ENCODE results near the gene SSR2. TPM values are rescaled to one million over a fixed set of nuclear protein-coding genes. Genes with fewer than 3 reads are reported as not detected.

The SSR2 gene
- total RNA-seq, 2 donors from 2014 or later: 204 to 208 TPM

DNA sequence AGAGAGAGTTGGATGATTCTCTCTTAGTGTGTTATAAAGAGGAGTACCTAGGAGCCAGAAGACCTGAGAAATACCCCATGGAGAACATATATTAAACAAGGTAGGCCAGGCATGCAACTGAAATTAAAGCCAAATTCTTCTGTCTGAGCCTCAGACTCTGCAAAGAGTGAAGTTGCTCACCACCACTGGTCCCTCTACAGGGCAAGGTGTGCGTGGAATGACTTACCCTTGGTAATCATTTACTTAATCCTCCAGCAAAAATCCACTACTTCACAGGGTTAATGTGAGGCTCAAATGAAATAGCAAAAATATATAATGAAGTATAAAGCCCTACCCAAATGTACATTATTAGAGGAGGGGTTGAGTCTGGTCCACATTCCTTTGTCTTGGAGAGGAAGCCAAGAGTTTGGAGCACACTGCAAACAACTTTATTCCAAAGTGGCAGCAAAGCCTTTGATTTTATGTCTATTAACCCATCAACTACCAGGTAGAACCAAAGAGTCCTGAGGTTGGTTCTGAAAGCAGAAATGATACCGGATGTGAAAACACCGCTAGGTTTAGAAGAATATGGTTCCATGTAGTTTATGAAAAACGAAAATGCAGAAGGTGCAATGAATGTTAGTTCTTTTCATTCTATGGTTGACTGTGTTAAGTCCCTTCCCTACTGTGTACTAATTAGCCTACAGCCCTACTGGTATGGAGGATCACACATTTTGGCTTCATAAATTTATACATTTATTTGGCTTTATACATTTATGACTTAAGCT lies 8.5 kb downstream of the SSR2 start:
- peaks cover 23% of the 10 kb centered on the region for H3K36me3 ChIP-seq
- no peak overlapping the region for H3K9ac ChIP-seq (ENCODE audit: low read depth in 2 of 2, low read length in 2 of 2)
- no peak overlapping the region for H3K4me3 ChIP-seq
- H3K4me1 ChIP-seq: no peaks in the 10 kb centered on the region
- no peaks in the 10 kb centered on the region for H3K9me3 ChIP-seq
- TF ChIP-seq, protein P1, sequence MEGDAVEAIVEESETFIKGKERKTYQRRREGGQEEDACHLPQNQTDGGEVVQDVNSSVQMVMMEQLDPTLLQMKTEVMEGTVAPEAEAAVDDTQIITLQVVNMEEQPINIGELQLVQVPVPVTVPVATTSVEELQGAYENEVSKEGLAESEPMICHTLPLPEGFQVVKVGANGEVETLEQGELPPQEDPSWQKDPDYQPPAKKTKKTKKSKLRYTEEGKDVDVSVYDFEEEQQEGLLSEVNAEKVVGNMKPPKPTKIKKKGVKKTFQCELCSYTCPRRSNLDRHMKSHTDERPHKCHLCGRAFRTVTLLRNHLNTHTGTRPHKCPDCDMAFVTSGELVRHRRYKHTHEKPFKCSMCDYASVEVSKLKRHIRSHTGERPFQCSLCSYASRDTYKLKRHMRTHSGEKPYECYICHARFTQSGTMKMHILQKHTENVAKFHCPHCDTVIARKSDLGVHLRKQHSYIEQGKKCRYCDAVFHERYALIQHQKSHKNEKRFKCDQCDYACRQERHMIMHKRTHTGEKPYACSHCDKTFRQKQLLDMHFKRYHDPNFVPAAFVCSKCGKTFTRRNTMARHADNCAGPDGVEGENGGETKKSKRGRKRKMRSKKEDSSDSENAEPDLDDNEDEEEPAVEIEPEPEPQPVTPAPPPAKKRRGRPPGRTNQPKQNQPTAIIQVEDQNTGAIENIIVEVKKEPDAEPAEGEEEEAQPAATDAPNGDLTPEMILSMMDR (IDR thresholded peaks at IDR 0.05): no peak
- intact Hi-C loops (cut with DNase I): no loop called here
- DNase-seq: no peak
- H3K27me3 ChIP-seq: no peaks in the 10 kb centered on the region
- no peak overlapping the region for H3K27ac ChIP-seq

DNA sequence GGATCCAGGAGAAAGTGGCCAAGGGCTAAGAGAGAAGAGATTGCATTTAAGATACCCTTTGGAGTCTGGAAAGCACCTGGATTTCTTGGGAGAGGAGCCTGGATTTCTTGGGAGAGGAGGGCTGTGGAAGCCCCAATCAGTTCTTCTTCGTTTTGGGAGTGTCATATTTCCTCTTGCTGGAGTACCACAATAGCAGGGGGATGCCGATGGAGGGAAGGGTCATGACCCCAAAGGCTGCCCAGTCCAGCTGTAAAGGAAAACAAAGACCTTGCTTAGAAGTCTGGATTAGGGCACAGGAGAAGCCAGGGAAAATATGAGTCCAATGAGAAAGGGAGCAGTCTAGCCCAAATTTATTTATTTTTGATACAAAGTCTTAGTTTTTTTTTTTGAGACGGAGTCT lies 11.3 kb downstream of the SSR2 start:
- intact Hi-C loops (cut with DNase I): no loop called here
- H3K9ac ChIP-seq (ENCODE audit: low read depth in 2 of 2, low read length in 2 of 2): no peak overlapping the region
- no peak overlapping the region for H3K27ac ChIP-seq
- no peaks in the 10 kb centered on the region for H3K9me3 ChIP-seq
- H3K27me3 ChIP-seq: no peaks in the 10 kb centered on the region
- no peak for DNase-seq
- H3K36me3 ChIP-seq: peaks cover 15% of the 10 kb centered on the region
- H3K4me3 ChIP-seq: no peak overlapping the region
- TF ChIP-seq, protein P1 (IDR thresholded peaks at IDR 0.05): no peak
- no peaks in the 10 kb centered on the region for H3K4me1 ChIP-seq

DNA sequence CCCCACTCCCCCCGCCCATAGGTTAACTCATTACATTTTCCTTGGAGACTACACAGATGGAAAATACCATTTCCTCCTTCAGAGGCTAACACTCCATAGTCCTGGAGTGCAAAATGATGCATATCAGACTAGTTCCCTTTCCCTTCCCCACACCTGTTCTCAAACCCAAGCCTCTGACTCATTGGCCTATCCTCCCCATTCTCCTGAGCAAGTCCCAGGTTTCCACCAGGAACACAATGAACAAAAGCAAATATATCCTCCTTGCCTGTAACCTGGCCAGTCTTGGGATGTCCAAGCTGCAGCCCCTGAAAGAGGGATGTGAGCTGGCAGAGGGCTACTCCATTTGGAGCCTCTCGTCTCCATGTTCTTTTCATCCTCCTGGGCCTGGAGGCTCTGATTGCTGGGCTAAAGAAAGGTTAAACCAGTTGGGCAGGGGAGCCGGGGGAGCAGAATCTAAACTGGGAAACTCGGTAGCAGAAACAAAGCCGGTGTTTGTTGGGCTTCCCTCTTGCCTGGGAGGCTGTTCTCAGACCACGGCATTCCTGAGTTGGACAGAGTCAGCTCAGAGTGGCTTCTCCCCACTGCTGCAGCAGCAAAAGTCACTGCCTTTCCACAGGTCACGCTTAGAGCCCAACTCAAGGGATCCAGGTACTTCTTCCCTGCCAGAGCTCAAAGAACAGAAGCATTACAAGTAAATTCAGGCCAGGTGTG lies 13.9 kb downstream of the SSR2 start:
- peaks cover 9% of the 10 kb centered on the region for H3K36me3 ChIP-seq
- intact Hi-C loops (cut with DNase I): no loop called here
- no peak overlapping the region for H3K27ac ChIP-seq
- no peak overlapping the region for H3K9ac ChIP-seq (ENCODE audit: low read depth in 2 of 2, low read length in 2 of 2)
- peaks cover 3% of the 10 kb centered on the region for H3K4me1 ChIP-seq
- no peak overlapping the region for H3K4me3 ChIP-seq
- no peak for DNase-seq
- no peaks in the 10 kb centered on the region for H3K27me3 ChIP-seq
- H3K9me3 ChIP-seq: no peaks in the 10 kb centered on the region
- TF ChIP-seq, protein P1 (IDR thresholded peaks at IDR 0.05): no peak

DNA sequence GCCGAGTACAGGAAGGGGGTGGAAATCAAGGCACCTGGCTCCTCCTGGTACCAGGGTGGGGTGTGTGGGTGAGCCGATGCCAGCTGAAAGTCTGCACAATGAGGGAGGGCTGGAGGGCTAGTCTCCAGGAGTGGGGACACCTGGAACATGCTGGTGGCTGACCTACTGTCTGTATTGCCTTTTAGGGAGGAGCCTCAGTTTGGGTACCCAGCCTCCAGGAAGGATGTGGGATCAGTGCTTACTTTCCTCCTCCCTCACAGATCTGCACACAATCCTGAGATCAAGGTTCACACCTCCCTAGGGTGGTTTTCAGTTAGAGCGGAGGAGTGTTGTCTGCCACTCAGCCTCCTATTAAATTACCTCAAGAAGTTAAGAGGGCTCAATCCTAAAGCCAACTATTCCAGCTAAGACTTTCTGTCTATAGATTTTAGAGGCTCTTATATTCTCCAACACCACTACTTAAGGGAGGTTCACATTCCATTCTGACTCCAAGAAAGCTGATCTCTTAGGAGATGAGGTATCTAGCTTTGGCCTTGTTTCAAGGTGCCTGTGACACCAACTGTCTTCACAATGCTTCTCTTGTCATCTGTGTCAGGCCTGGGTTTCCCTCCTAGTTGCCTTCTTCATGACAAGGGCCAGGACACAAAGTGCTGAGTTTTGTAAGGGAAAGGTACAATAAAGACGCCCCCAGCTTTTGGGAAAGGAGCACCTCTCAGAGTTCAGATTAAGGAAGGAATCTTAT lies 15.7 kb downstream of the SSR2 start:
- peaks cover 3% of the 10 kb centered on the region for H3K4me1 ChIP-seq
- DNase-seq: peak; percentile 84
- H3K27me3 ChIP-seq: no peaks in the 10 kb centered on the region
- intact Hi-C loops (cut with DNase I): no loop called here
- H3K27ac ChIP-seq: peak overlapping the region; percentile 54
- no peaks in the 10 kb centered on the region for H3K9me3 ChIP-seq
- TF ChIP-seq, protein P1 (IDR thresholded peaks at IDR 0.05): no peak
- no peaks in the 10 kb centered on the region for H3K36me3 ChIP-seq
- H3K4me3 ChIP-seq: no peak overlapping the region
- peak overlapping the region in 1 of 2 donors; percentile 7 for H3K9ac ChIP-seq (ENCODE audit: low read depth in 2 of 2, low read length in 2 of 2)

DNA sequence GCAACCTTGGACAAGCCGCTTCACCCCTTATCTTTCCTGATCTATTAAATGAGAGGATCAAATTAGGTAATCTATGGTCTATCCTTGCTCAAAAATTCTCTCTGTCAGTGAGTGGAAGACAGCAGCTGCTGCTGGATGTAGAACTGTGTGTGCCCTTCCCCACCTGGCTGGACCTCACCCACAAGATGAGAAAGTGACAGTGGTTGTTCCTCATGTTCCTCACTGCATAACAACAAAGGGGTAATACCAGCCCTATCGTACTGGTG lies 16.9 kb downstream of the SSR2 start:
- H3K9ac ChIP-seq (ENCODE audit: low read depth in 2 of 2, low read length in 2 of 2): peak overlapping the region in 1 of 2 donors; percentile 73
- no peaks in the 10 kb centered on the region for H3K27me3 ChIP-seq
- intact Hi-C loops (cut with DNase I): no loop called here
- DNase-seq: no peak
- H3K9me3 ChIP-seq: no peaks in the 10 kb centered on the region
- H3K4me1 ChIP-seq: peaks cover 3% of the 10 kb centered on the region
- H3K27ac ChIP-seq: peak overlapping the region; percentile 81
- peak overlapping the region; percentile 39 for H3K4me3 ChIP-seq
- TF ChIP-seq, protein P1 (IDR thresholded peaks at IDR 0.05): no peak
- H3K36me3 ChIP-seq: no peaks in the 10 kb centered on the region
